ENCODE data around the gene LPCAT2. TPM values are rescaled to one million over a fixed set of nuclear protein-coding genes. Genes with fewer than 3 reads are reported as not detected.

LPCAT2 gene
- total and polyA plus RNA-seq, 8 donors, result 16.0 to 30.9 (median 22.9) TPM

DNA sequence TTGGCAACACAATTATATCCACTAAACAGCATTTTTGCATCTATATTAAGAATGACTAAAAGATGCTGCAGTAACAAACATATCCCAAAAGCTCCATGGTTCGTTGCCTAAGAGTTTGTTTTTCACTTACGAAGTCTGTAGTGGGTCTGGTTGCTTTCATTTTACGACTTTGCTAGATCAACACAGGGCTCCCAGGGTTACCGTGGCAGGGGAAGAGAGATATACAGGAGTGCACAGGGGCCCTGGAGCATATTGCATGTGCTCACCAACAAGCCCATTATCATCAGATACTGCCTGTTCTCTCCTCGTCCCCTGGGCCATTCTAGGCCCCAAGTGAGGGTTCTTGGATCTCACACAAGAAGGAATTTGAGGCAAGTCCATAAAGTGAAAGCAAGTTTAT, 33.0 kb upstream of the LPCAT2 start:
- no peak for DNase-seq
- intact Hi-C loops (cut with DNase I), result no loop called here

DNA sequence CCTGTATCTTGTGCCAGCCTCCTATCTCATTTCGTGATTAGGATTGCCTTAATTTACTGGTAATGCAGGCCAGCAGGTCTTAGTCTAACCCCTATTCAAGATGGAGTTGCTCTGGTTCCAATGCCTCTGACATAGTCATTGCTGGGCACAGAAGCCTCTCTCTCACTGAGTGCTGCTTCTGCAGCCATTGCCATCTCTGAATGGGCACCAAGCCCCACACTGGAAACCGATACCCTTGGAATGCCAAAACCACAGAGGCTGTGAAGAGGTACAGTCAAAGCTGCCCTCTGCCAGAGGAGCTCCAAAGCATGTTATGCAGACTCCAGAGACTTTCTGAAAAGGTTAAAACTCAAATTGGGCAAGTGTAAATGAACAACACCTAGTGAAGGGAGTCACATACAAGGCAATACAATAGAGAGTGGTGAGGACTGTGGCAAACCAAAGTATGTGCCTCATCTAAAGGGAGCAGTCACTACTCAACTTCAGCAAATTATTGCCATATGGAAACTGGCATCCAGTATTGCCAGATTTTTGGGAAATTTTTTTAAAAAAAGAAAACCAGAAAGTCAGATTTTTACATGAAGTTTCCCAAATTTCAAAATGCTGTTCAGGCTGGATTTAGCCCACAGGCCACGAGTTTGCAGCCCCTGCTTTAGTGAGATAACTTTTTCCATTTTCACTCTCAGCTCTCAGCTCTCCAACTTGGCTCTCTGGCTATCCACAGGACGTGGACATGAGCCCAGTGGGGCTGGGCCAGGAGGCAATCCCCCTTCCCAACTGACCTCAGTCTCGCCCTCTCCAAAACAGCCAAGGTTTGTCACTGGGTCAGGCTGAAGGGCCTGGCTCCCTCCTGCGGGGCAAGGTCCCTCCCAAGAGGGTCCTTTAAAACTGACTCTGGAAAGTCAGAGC, 32.0 kb upstream of the LPCAT2 start:
- DNase-seq, result peak in 1 of 4 donors; percentile 67
- no peak overlapping the region for H3K4me3 ChIP-seq
- peaks cover 0 to 18% of the 10 kb centered on the region in 2 donors for H3K4me1 ChIP-seq
- peaks cover 8 to 44% of the 10 kb centered on the region in 2 donors for H3K27me3 ChIP-seq
- peak; percentile 16 for ATAC-seq
- TF ChIP-seq, protein P1, sequence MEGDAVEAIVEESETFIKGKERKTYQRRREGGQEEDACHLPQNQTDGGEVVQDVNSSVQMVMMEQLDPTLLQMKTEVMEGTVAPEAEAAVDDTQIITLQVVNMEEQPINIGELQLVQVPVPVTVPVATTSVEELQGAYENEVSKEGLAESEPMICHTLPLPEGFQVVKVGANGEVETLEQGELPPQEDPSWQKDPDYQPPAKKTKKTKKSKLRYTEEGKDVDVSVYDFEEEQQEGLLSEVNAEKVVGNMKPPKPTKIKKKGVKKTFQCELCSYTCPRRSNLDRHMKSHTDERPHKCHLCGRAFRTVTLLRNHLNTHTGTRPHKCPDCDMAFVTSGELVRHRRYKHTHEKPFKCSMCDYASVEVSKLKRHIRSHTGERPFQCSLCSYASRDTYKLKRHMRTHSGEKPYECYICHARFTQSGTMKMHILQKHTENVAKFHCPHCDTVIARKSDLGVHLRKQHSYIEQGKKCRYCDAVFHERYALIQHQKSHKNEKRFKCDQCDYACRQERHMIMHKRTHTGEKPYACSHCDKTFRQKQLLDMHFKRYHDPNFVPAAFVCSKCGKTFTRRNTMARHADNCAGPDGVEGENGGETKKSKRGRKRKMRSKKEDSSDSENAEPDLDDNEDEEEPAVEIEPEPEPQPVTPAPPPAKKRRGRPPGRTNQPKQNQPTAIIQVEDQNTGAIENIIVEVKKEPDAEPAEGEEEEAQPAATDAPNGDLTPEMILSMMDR (IDR thresholded peaks at IDR 0.05), result no peak
- peak overlapping the region in 1 of 2 donors; percentile 76 for H3K27ac ChIP-seq
- intact Hi-C loops (cut with DNase I), result no loop called here
- H3K36me3 ChIP-seq, result no peaks in the 10 kb centered on the region
- H3K9me3 ChIP-seq, result no peaks in the 10 kb centered on the region

More for the DNA sequence above, 33.0 kb upstream of the LPCAT2 start:
- Histone ChIP-seq H3K36me3 (no peaks in the 10 kb centered on the region), H3K4me3 (no peak overlapping the region), H3K9me3 (no peaks in the 10 kb centered on the region), H3K4me1 (peaks cover 0 to 18% of the 10 kb centered on the region in 2 donors), H3K27me3 (peaks cover 8 to 37% of the 10 kb centered on the region in 2 donors), H3K27ac (peak overlapping the region in 1 of 2 donors; percentile 76)
- ATAC-seq, result no peak
- TF ChIP-seq, protein P1 (IDR thresholded peaks at IDR 0.05), result no peak

DNA sequence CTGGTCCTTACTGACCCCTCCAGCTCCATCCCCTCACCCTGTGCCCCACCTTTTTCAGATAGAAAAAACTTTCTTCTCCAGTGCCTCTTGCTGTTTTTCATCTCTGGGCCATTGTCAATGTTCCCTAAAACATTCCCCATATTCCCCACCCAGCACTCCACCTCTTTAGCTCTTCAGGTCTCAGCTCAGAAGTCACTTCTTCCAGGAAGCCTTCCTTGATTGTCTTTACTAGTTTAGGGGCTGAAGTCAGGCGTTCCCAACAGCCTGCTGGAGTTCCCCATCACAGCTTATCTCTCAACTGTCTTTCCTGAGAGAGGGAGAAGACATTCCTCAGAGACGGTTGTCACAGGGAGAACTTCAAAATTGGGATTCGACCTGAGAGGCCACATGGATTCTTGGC, 31.1 kb upstream of the LPCAT2 start:
- peaks cover 0 to 18% of the 10 kb centered on the region in 2 donors for H3K4me1 ChIP-seq

DNA sequence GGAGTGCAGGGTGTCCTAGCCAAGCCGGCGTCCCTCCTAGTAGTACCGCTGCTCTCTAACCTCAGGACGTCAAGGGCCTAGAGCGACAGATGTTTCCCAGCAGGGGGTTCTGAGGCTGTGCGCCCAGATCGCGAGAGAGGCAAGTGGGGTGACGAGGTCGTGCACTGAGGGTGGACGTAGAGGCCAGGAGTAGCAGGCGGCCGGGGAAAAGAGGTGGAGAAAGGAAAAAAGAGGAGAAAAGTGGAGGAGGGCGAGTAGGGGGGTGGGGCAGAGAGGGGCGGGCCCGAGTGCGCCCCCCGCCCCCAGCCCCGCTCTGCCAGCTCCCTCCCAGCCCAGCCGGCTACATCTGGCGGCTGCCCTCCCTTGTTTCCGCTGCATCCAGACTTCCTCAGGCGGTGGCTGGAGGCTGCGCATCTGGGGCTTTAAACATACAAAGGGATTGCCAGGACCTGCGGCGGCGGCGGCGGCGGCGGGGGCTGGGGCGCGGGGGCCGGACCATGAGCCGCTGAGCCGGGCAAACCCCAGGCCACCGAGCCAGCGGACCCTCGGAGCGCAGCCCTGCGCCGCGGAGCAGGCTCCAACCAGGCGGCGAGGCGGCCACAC, 29.9 kb upstream of the LPCAT2 start, which contains the start of gene MMP2:
Gene MMP2 (plus strand): TSS at position 372 of the 603 bp plus-strand sequence. CDS start 282 bp downstream, outside the sequence.
- intact Hi-C loops (cut with DNase I), result no loop called here
- H3K4me3 ChIP-seq, result peak within 1 kb of the TSS; percentile 41 to 45
- DNase-seq, result peak; percentile 76 to 93 (median 80)
- no peaks in the 10 kb centered on the region for H3K9me3 ChIP-seq
- peak within 1 kb of the TSS; percentile 57 to 92 for H3K27ac ChIP-seq
- TF ChIP-seq, protein P1 (IDR thresholded peaks at IDR 0.05), result no peak
- peaks cover 8 to 44% of the 10 kb centered on the region in 2 donors for H3K27me3 ChIP-seq
- peaks cover 4 to 18% of the 10 kb centered on the region in 2 donors for H3K4me1 ChIP-seq
- peak; percentile 55 for ATAC-seq
- no peaks in the 10 kb centered on the region for H3K36me3 ChIP-seq

More for the DNA sequence above, 31.1 kb upstream of the LPCAT2 start:
- H3K4me3 ChIP-seq, result no peak overlapping the region
- intact Hi-C loops (cut with DNase I), result no loop called here
- DNase-seq, result no peak
- no peaks in the 10 kb centered on the region for H3K36me3 ChIP-seq
- H3K9me3 ChIP-seq, result no peaks in the 10 kb centered on the region
- ATAC-seq, result no peak
- peak overlapping the region in 1 of 2 donors; percentile 70 for H3K27ac ChIP-seq
- TF ChIP-seq, protein P1 (IDR thresholded peaks at IDR 0.05), result no peak
- peaks cover 8 to 44% of the 10 kb centered on the region in 2 donors for H3K27me3 ChIP-seq

Measured in left lung (tissue), 10 donors.